Endothelial cell (in vitro differentiated cells): Measurements from ENCODE around the gene WWP2. TPM values are rescaled to one million over a fixed set of nuclear protein-coding genes. Genes with fewer than 3 reads are reported as not detected.

ENCODE experiments used
- DNase-seq: peaks from one replicate; pipeline ENCODE4 v3.0.0; 2021; ENCODE audit warnings: low spot score
- H3K27ac Mint-ChIP-seq: one replicate; pipeline ENCODE4 v1.8.0; 2021; ENCODE audit warnings: mixed read lengths, inconsistent platforms; ENCODE audit not compliant: unreplicated experiment
- H3K27me3 Mint-ChIP-seq: one replicate; pipeline ENCODE4 v1.8.0; 2021; ENCODE audit warnings: mild to moderate bottlenecking, moderate library complexity, mixed read lengths, inconsistent platforms; ENCODE audit not compliant: unreplicated experiment
- H3K36me3 Mint-ChIP-seq: one replicate; pipeline ENCODE4 v1.8.0; 2021; ENCODE audit warnings: mild to moderate bottlenecking, low read depth, mixed read lengths, inconsistent platforms; ENCODE audit not compliant: unreplicated experiment
- H3K4me1 Mint-ChIP-seq: one replicate; pipeline ENCODE4 v1.8.0; 2021; ENCODE audit warnings: mild to moderate bottlenecking, mixed read lengths, inconsistent platforms; ENCODE audit not compliant: unreplicated experiment
- H3K4me3 Mint-ChIP-seq: one replicate; pipeline ENCODE4 v1.8.0; 2021; ENCODE audit warnings: mild to moderate bottlenecking, mixed read lengths, inconsistent platforms; ENCODE audit not compliant: unreplicated experiment
- H3K9me3 Mint-ChIP-seq: one replicate; pipeline ENCODE4 v1.8.0; 2021; ENCODE audit warnings: mixed read lengths, inconsistent platforms; ENCODE audit not compliant: unreplicated experiment
- total RNA-seq: library from RNA; stranded (reverse); fragmentation: NEBNext Ultra II Directional; extraction: Animal tissue kit (Norgen Biotek cat#: 25700); gene quantifications from one replicate; pipeline ENCODE4 v1.2.1, GENCODE V29; 2021; ENCODE audit not compliant: unreplicated experiment
- TF ChIP-seq, protein P1 (sequence below): fragments of 200-600 bp; sonication (generic); IDR thresholded peaks from one replicate; pipeline ENCODE4 v1.5.0; 2021; ENCODE audit warnings: antibody characterized with exemption; ENCODE audit not compliant: unreplicated experiment

WWP2 gene
- total RNA-seq, 1 donor from 2014 or later, result 35.3 TPM

DNA sequence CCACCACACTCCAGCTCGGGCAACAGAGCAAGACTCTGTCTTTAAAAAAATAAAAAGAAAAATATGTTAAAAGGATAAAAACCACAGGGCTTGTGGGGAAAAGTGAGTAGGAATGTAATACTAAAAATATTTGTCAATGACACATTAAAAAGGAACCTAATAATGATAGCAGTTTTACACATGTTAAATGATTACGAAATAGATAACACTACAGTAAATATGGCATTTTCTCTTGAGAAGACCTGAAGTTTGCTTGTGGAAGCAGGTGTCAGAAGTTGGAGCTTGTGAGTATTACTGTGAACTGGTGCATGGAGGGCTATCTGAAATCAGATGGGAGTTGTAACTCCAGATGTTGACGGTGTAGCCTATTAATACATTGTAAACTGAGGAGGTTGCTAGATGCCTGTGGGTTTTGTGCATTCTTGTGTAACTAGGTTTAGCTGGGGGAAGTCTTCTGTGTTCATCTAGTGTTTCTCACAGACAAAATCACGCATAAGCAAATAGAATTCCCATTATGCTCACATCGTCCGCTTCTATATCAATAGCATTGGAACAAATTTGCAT, 144.8 kb downstream of the WWP2 start:
- no peak for DNase-seq
- H3K4me3 Mint-ChIP-seq, result no peak overlapping the region

DNA sequence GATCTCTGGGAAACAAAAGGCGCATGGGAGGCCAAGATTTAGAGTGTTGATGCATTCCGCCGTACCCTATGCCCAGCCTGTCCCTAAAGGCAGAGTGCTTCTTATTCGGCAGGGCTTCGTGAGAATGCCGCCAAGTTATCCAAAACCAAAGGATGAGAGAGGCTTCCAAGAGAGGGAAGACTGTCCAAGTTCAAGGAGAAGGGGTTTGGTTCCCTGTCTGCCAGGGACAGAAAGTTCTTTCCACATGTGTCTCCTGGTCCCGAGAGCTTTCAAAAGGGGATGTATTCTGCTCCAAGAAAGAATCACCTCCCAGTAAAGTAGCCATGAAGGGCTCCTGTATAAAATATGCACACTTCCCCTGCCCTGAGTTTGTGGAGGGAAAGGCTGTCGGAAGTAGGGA, 146.9 kb downstream of the WWP2 start:
- Mint-ChIP-seq H3K4me1 (no peaks in the 10 kb centered on the region), H3K27me3 (no peaks in the 10 kb centered on the region), H3K9me3 (no peaks in the 10 kb centered on the region), H3K27ac (no peak overlapping the region), H3K36me3 (peaks cover 8% of the 10 kb centered on the region), H3K4me3 (no peak overlapping the region)
- no peak for DNase-seq
- TF ChIP-seq, protein P1, sequence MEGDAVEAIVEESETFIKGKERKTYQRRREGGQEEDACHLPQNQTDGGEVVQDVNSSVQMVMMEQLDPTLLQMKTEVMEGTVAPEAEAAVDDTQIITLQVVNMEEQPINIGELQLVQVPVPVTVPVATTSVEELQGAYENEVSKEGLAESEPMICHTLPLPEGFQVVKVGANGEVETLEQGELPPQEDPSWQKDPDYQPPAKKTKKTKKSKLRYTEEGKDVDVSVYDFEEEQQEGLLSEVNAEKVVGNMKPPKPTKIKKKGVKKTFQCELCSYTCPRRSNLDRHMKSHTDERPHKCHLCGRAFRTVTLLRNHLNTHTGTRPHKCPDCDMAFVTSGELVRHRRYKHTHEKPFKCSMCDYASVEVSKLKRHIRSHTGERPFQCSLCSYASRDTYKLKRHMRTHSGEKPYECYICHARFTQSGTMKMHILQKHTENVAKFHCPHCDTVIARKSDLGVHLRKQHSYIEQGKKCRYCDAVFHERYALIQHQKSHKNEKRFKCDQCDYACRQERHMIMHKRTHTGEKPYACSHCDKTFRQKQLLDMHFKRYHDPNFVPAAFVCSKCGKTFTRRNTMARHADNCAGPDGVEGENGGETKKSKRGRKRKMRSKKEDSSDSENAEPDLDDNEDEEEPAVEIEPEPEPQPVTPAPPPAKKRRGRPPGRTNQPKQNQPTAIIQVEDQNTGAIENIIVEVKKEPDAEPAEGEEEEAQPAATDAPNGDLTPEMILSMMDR, result no peak

More for the DNA sequence above, 144.8 kb downstream of the WWP2 start:
- Mint-ChIP-seq H3K27ac (no peak overlapping the region), H3K9me3 (no peaks in the 10 kb centered on the region), H3K4me1 (no peaks in the 10 kb centered on the region), H3K27me3 (no peaks in the 10 kb centered on the region), H3K36me3 (peaks cover 8% of the 10 kb centered on the region)
- TF ChIP-seq, protein P1, result no peak

DNA sequence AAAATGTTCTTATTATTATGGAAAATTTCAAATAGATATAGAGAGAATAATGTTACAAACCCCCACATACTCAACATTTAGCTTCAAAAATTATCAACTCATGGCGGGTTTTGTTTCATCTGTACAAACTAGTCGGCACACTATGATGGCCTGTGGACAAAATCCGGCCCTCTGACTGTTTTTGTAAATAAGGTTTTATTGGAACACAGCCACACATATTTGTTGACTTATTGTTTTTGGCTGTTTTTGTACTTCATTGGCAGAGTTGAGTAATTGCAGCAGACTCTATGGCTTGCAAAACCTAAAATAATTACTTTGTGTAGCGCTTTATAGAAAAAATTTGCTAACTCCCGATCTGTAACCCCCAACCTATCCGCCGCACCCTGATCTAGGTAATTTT, 147.6 kb downstream of the WWP2 start:
- Mint-ChIP-seq H3K9me3 (no peaks in the 10 kb centered on the region), H3K27me3 (peaks cover 1% of the 10 kb centered on the region), H3K36me3 (peaks cover 8% of the 10 kb centered on the region)

DNA sequence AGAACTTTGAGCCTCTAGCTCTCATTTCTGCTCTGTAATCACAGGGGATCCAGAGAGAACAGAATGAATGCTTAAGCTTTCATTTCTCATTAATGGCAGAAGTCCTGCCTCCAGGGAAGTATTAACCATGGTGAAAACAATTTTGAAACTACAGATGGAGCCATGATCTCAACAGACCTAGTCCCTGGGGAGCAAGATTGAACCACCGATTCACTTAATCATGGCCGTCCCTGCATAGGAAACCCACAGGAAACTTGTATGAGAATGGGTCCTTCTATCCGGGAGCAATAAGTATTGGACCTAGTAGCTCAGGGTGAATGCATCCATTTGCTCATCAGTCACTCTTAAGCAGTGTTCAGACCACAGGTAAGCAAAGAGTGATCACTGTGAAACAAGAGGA, 148.8 kb downstream of the WWP2 start:
- TF ChIP-seq, protein P1, result no peak
- Mint-ChIP-seq H3K9me3 (no peaks in the 10 kb centered on the region), H3K27ac (no peak overlapping the region), H3K4me3 (no peak overlapping the region), H3K36me3 (peaks cover 8% of the 10 kb centered on the region), H3K4me1 (no peaks in the 10 kb centered on the region), H3K27me3 (peaks cover 2% of the 10 kb centered on the region)
- no peak for DNase-seq

More for the DNA sequence above, 147.6 kb downstream of the WWP2 start:
- no peaks in the 10 kb centered on the region for H3K4me1 Mint-ChIP-seq
- TF ChIP-seq, protein P1, result no peak
- no peak overlapping the region for H3K27ac Mint-ChIP-seq
- no peak overlapping the region for H3K4me3 Mint-ChIP-seq
- DNase-seq, result no peak

DNA sequence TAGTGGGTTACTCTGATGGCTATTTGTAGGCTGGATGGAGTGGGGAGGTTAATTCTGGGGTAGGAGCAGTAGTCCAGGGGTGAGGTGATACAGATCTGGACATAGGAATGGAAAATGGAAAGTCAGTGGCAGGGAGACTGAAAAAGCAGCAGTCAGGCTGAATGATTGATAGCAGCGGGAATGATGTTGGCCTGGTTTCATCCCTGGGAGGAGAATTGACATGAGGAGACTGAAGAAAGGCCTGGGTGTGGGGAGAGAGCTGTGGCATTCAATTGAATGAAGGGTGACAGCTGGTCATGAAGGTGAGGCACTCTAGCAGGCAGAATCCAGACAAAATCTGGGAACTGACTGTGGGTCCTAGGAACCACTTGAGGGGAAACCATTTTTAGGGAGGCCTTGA, 154.3 kb downstream of the WWP2 start:
- H3K27ac Mint-ChIP-seq, result no peak overlapping the region
- H3K36me3 Mint-ChIP-seq, result peaks cover 11% of the 10 kb centered on the region
- no peak overlapping the region for H3K4me3 Mint-ChIP-seq

More for the DNA sequence above, 154.3 kb downstream of the WWP2 start:
- Mint-ChIP-seq H3K4me1 (no peaks in the 10 kb centered on the region), H3K27me3 (peaks cover 2% of the 10 kb centered on the region), H3K9me3 (no peaks in the 10 kb centered on the region)
- TF ChIP-seq, protein P1, result no peak
- DNase-seq, result no peak
